Skin epidermis (tissue), 12 donors: ENCODE results near the gene ABHD2.
"Not testable (repeated sequence)": the region's sequence is repeated elsewhere in the genome, so short reads cannot be mapped to it uniquely, and the experiment has no call there.

Source experiments
- H3K27ac ChIP-seq, 21 experiments: fragments of 200-600 bp; sonication (generic) in 11 of 21; one replicate each; pipeline ENCODE4 v1.5.0; 2020; ENCODE audit warnings: mild to moderate bottlenecking in 3 of 21, inconsistent platforms in 2 of 21, moderate library complexity in 2 of 21
- H3K4me3 ChIP-seq, 7 experiments: fragments of 200-600 bp; sonication (generic) in 2 of 7; one replicate each; pipeline ENCODE4 v1.5.0; 2020; ENCODE audit warnings: inconsistent platforms in 2 of 7, mild to moderate bottlenecking in 2 of 7, moderate library complexity in 1 of 7

Gene ABHD2

GRCh38 chr15:89132611-89133507, 44.6 kb downstream of the ABHD2 start:
- peak overlapping the region in 16 of 21 experiments; percentile 15 to 71 (median 50) for H3K27ac ChIP-seq
- H3K4me3 ChIP-seq: no peak overlapping the region

GRCh38 chr15:89135387-89136077, 47.3 kb downstream of the ABHD2 start:
- not testable (repeated sequence) for H3K4me3 ChIP-seq
- peak overlapping the region in 11 of 21 experiments; percentile 17 to 88 (median 75) for H3K27ac ChIP-seq

- Histone ChIP-seq H3K4me3 (no peak overlapping the region), H3K27ac (peak overlapping the region in 18 of 21 experiments; percentile 11 to 88 (median 65))
These were observed 48.0 kb downstream of the ABHD2 start for GRCh38 chr15:89136078-89136806.

- peak overlapping the region in 19 of 21 experiments; percentile 11 to 88 (median 72) for H3K27ac ChIP-seq
These were observed 48.8 kb downstream of the ABHD2 start for GRCh38 chr15:89136818-89137772.

GRCh38 chr15:89137926-89138325, 49.7 kb downstream of the ABHD2 start:
- no peak overlapping the region for H3K4me3 ChIP-seq
- H3K27ac ChIP-seq: peak overlapping the region in 18 of 21 experiments; percentile 3 to 88 (median 72)

More at GRCh38 chr15:89136818-89137772, 48.8 kb downstream of the ABHD2 start:
- no peak overlapping the region for H3K4me3 ChIP-seq

- Histone ChIP-seq H3K27ac (peak overlapping the region in 5 of 21 experiments; percentile 11 to 88 (median 80)), H3K4me3 (no peak overlapping the region)
These were observed 50.9 kb downstream of the ABHD2 start for GRCh38 chr15:89138999-89139612.

- H3K4me3 ChIP-seq: no peak overlapping the region
- peak overlapping the region in 6 of 21 experiments; percentile 9 to 43 (median 12) for H3K27ac ChIP-seq
These were observed 51.6 kb downstream of the ABHD2 start for GRCh38 chr15:89139613-89140499.

- Histone ChIP-seq H3K4me3 (no peak overlapping the region), H3K27ac (peak overlapping the region in 6 of 21 experiments; percentile 0 to 43 (median 21))
These were observed 52.3 kb downstream of the ABHD2 start for GRCh38 chr15:89140595-89140994.

- not testable (repeated sequence) for H3K4me3 ChIP-seq
- peak overlapping the region in 2 of 21 experiments; percentile 26 to 43 for H3K27ac ChIP-seq
These were observed 52.9 kb downstream of the ABHD2 start for GRCh38 chr15:89141159-89141558.

- Histone ChIP-seq H3K27ac (peak overlapping the region in 1 of 21 experiments; percentile 34), H3K4me3 (no peak overlapping the region)
These were observed 53.6 kb downstream of the ABHD2 start for GRCh38 chr15:89141885-89142284.

GRCh38 chr15:89142423-89142822, 54.2 kb downstream of the ABHD2 start:
- peak overlapping the region in 3 of 21 experiments; percentile 18 to 52 (median 31) for H3K27ac ChIP-seq
- H3K4me3 ChIP-seq: no peak overlapping the region

GRCh38 chr15:89143503-89144162, 55.4 kb downstream of the ABHD2 start:
- no peak overlapping the region for H3K4me3 ChIP-seq
- peak overlapping the region in 10 of 21 experiments; percentile 26 to 72 (median 43) for H3K27ac ChIP-seq

- Histone ChIP-seq H3K4me3 (no peak overlapping the region), H3K27ac (peak overlapping the region in 4 of 21 experiments; percentile 41 to 72 (median 61))
These were observed 56.2 kb downstream of the ABHD2 start for GRCh38 chr15:89144491-89144890.

GRCh38 chr15:89146366-89146765, 58.1 kb downstream of the ABHD2 start:
- peak overlapping the region in 1 of 21 experiments; percentile 42 for H3K27ac ChIP-seq
- no peak overlapping the region for H3K4me3 ChIP-seq

- Histone ChIP-seq H3K27ac (no peak overlapping the region), H3K4me3 (no peak overlapping the region)
These were observed 59.9 kb downstream of the ABHD2 start for GRCh38 chr15:89148126-89148525.

- Histone ChIP-seq H3K27ac (no peak overlapping the region), H3K4me3 (no peak overlapping the region)
These were observed 61.3 kb downstream of the ABHD2 start for GRCh38 chr15:89149501-89150101.
